HepG2 (cell line): Measurements from ENCODE around the gene TBC1D4. TPM values are rescaled to one million over a fixed set of nuclear protein-coding genes. Genes with fewer than 3 reads are reported as not detected.

ENCODE experiments used
- ATAC-seq: fragments of 200-7000 bp; cut with Tn5 transposase; 3 replicates; pipeline ENCODE4 v1.9.1; 2020; ENCODE audit warnings: mild to moderate bottlenecking, moderate library complexity
- BruUV-seq: library from RNA; stranded (reverse); fragments of 400-500 nt; replicated peaks from 2 replicates; lab custom pipeline; 2021; lab: Mats Ljungman, UMichigan
- CTCF ChIA-PET: fragments of 300-600 bp; formaldehyde crosslinking; extraction: SDS; loops from one replicate; lab custom pipeline; 2021; ENCODE audit warnings: low total read pairs, inconsistent platforms, low intra/inter-chr PET ratio; lab: Yijun Ruan, JAX
- POLR2A ChIA-PET: fragments of 350-600 bp; sonication (Branson Sonifier 250); formaldehyde crosslinking; loops from one replicate; lab custom pipeline; 2020; ENCODE audit warnings: antibody characterized with exemption, inconsistent platforms; lab: Yijun Ruan, JAX
- DNase-seq: peaks from one replicate; pipeline ENCODE4 v3.0.0-alpha.2; 2015; ENCODE audit warnings: low spot score
- FAIRE-seq: peaks from 3 replicates; lab custom pipeline; 2011; peaks lifted over from hg19 to GRCh38; lab: Jason Lieb, UNC
- H2AFZ ChIP-seq: one replicate; pipeline ENCODE4 v1.6.1; 2011; ENCODE audit warnings: low read length, inconsistent platforms
- H3K27ac ChIP-seq: fragments of 300-600 bp; 3 replicates; pipeline ENCODE4 v1.8.0; 2011; ENCODE audit warnings: mixed run types, mild to moderate bottlenecking, mixed read lengths, low read length, inconsistent platforms; ENCODE audit not compliant: insufficient read depth; ENCODE audit errors: extremely low read length
- H3K27me3 ChIP-seq, 2 experiments: fragments of 200-600 bp in 1 of 2; 2 replicates in 1 of 2; 3 replicates in 1 of 2; pipeline versions ENCODE4 v1.6.0 to v1.8.0; 2011; ENCODE audit warnings: low read length in 2 of 2, mild to moderate bottlenecking in 2 of 2, moderate library complexity in 2 of 2, inconsistent platforms in 1 of 2; ENCODE audit not compliant: insufficient read depth in 2 of 2, control insufficient read depth in 1 of 2
- H3K36me3 ChIP-seq, 2 experiments: fragments of 200-600 bp in 1 of 2; replicated peaks in 1 of 2; 2 replicates in 1 of 2; 3 replicates in 1 of 2; pipeline versions ENCODE4 v1.5.1 to v1.8.0; 2011; ENCODE audit warnings: low read length in 2 of 2, inconsistent platforms in 1 of 2; ENCODE audit not compliant: insufficient read depth in 2 of 2, control insufficient read depth in 1 of 2
- H3K4me1 ChIP-seq: 2 replicates; pipeline ENCODE4 v1.5.1; 2012; ENCODE audit warnings: low read length, inconsistent platforms; ENCODE audit not compliant: insufficient read depth
- H3K4me2 ChIP-seq: 2 replicates; pipeline ENCODE4 v1.6.0; 2011; ENCODE audit warnings: low read depth, low read length, inconsistent platforms
- H3K4me3 ChIP-seq, 3 experiments: fragments of 200-600 bp in 1 of 3; sonication (generic), shearing (Covaris generic) in 1 of 3; replicated peaks in 1 of 3; 2 replicates each; pipeline ENCODE4 v1.5.1; 2011 to 2016; ENCODE audit warnings: low read length in 3 of 3, inconsistent platforms in 2 of 3, low read depth in 2 of 3, mild to moderate bottlenecking in 2 of 3, control low read depth in 1 of 3, mixed read lengths in 1 of 3; ENCODE audit not compliant: insufficient read depth in 1 of 3
- H3K79me2 ChIP-seq: one replicate; pipeline ENCODE4 v1.6.1; 2011; ENCODE audit warnings: low read length, inconsistent platforms; ENCODE audit not compliant: insufficient read depth
- H3K9ac ChIP-seq: 2 replicates; pipeline ENCODE4 v1.6.0; 2011; ENCODE audit warnings: mild to moderate bottlenecking, low read depth, low read length, inconsistent platforms; ENCODE audit not compliant: insufficient read depth
- H3K9me3 ChIP-seq: 2 replicates; pipeline ENCODE4 v1.5.1; 2012; ENCODE audit warnings: mild to moderate bottlenecking, low read length
- H4K20me1 ChIP-seq: 2 replicates; pipeline ENCODE4 v1.6.0; 2011; ENCODE audit warnings: inconsistent platforms, mild to moderate bottlenecking, low read length, moderate library complexity; ENCODE audit not compliant: insufficient read depth
- AGO2 ChIP-seq: fragments of 200-400 bp; formaldehyde crosslinking; optimal IDR thresholded peaks from 2 replicates; pipeline ENCODE3; 2017; ENCODE audit warnings: mild to moderate bottlenecking, low read depth, low read length, moderate library complexity
- ATF1 ChIP-seq: IDR thresholded peaks from 2 replicates; pipeline ENCODE4 v1.6.1; 2016; ENCODE audit warnings: mild to moderate bottlenecking, control low read depth
- FOXA3 ChIP-seq: IDR thresholded peaks from 2 replicates; pipeline ENCODE4 v1.6.1; 2016; ENCODE audit warnings: missing genetic modification reagents, missing compliant biosample characterization
- FOXP1 ChIP-seq, 2 experiments: fragments of 450-650 bp in 1 of 2; IDR thresholded peaks; 2 replicates each; pipeline ENCODE4 v1.6.1; 2017 to 2018; ENCODE audit warnings: antibody characterized with exemption in 1 of 2
- HINFP ChIP-seq: sonication (generic); formaldehyde crosslinking; IDR thresholded peaks from 2 replicates; pipeline ENCODE4 v1.4.0; 2020; ENCODE audit warnings: low read depth, mild to moderate bottlenecking, missing genetic modification reagents
- HOXA3 ChIP-seq: sonication (generic); formaldehyde crosslinking; IDR thresholded peaks from 2 replicates; pipeline ENCODE4 v1.5.0; 2020; ENCODE audit warnings: missing genetic modification reagents
- KLF12 ChIP-seq: sonication (generic); formaldehyde crosslinking; IDR thresholded peaks from 2 replicates; pipeline ENCODE4 v1.4.0; 2020; ENCODE audit warnings: missing genetic modification reagents, borderline replicate concordance
- MAFG ChIP-seq: sonication (generic); formaldehyde crosslinking; IDR thresholded peaks from 2 replicates; pipeline ENCODE4 v1.5.1; 2020; ENCODE audit warnings: mild to moderate bottlenecking, missing genetic modification reagents
- MED8 ChIP-seq: sonication (generic); formaldehyde crosslinking; IDR thresholded peaks from 2 replicates; pipeline ENCODE4 v1.8.1; 2023; ENCODE audit warnings: mild to moderate bottlenecking, missing genetic modification reagents; ENCODE audit not compliant: insufficient replicate concordance
- NKX3-1 ChIP-seq: sonication (generic); formaldehyde crosslinking; IDR thresholded peaks from 2 replicates; pipeline ENCODE4 v1.5.0; 2020; ENCODE audit warnings: missing genetic modification reagents
- NR1H2 ChIP-seq: sonication (generic); formaldehyde crosslinking; IDR thresholded peaks from 2 replicates; pipeline ENCODE4 v1.8.1; 2022; ENCODE audit warnings: low read depth, missing genetic modification reagents, borderline replicate concordance
- PAX8 ChIP-seq: sonication (generic); formaldehyde crosslinking; IDR thresholded peaks from 2 replicates; pipeline ENCODE4 v1.8.0; 2022; ENCODE audit warnings: mild to moderate bottlenecking, missing genetic modification reagents, borderline replicate concordance
- PITX1 ChIP-seq: sonication (generic); formaldehyde crosslinking; IDR thresholded peaks from 2 replicates; pipeline ENCODE4 v1.5.1; 2020; ENCODE audit warnings: mild to moderate bottlenecking, missing genetic modification reagents
- RAD21 ChIP-seq: fragments of 450-650 bp; formaldehyde crosslinking; IDR thresholded peaks from 2 replicates; pipeline ENCODE4 v1.5.0; 2020; ENCODE audit warnings: mild to moderate bottlenecking
- RELA ChIP-seq: sonication (generic); formaldehyde crosslinking; IDR thresholded peaks from 2 replicates; pipeline ENCODE4 v1.4.0; 2020; ENCODE audit warnings: missing genetic modification reagents
- SAFB2 ChIP-seq: sonication (generic); formaldehyde crosslinking; IDR thresholded peaks from 2 replicates; pipeline ENCODE4 v1.5.1; 2020; ENCODE audit warnings: missing genetic modification reagents, low read depth, mild to moderate bottlenecking, borderline replicate concordance
- SALL1 ChIP-seq: sonication (generic); formaldehyde crosslinking; IDR thresholded peaks from 2 replicates; pipeline ENCODE4 v1.8.0; 2022; ENCODE audit warnings: mild to moderate bottlenecking, missing genetic modification reagents
- SMAD1 ChIP-seq: sonication (generic); formaldehyde crosslinking; IDR thresholded peaks from 2 replicates; pipeline ENCODE4 v1.4.0; 2020; ENCODE audit warnings: missing genetic modification reagents, low read depth, mild to moderate bottlenecking, borderline replicate concordance
- TAF1 ChIP-seq: sonication (generic); formaldehyde crosslinking; IDR thresholded peaks from 2 replicates; pipeline ENCODE4 v1.4.0; 2020; ENCODE audit warnings: missing genetic modification reagents
- TARDBP ChIP-seq: sonication (generic); formaldehyde crosslinking; IDR thresholded peaks from 2 replicates; pipeline ENCODE4 v1.8.0; 2022; ENCODE audit warnings: mild to moderate bottlenecking, missing genetic modification reagents
- TP53 ChIP-seq: sonication (generic); formaldehyde crosslinking; conservative IDR thresholded peaks from 2 replicates; pipeline ENCODE4 v1.4.0; 2020; ENCODE audit warnings: missing genetic modification reagents
- ZFP36L1 ChIP-seq: sonication (generic); formaldehyde crosslinking; IDR thresholded peaks from 2 replicates; pipeline ENCODE4 v1.8.0; 2022; ENCODE audit warnings: mild to moderate bottlenecking, missing genetic modification reagents, moderate library complexity
- ZFY ChIP-seq: sonication (generic); formaldehyde crosslinking; IDR thresholded peaks from 2 replicates; pipeline ENCODE4 v1.4.0; 2020; ENCODE audit warnings: missing genetic modification reagents
- ZMYM4 ChIP-seq: sonication (generic); formaldehyde crosslinking; IDR thresholded peaks from 2 replicates; pipeline ENCODE4 v1.8.1; 2023; ENCODE audit warnings: mild to moderate bottlenecking, missing genetic modification reagents
- ZNF136 ChIP-seq: sonication (generic); formaldehyde crosslinking; IDR thresholded peaks from 2 replicates; pipeline ENCODE4 v1.8.1; 2022; ENCODE audit warnings: low read depth, mild to moderate bottlenecking, moderate library complexity, missing genetic modification reagents
- ZNF138 ChIP-seq: sonication (generic); formaldehyde crosslinking; IDR thresholded peaks from 2 replicates; pipeline ENCODE4 v1.5.0; 2020; ENCODE audit warnings: mild to moderate bottlenecking, low read depth, missing genetic modification reagents
- ZNF331 ChIP-seq: sonication (generic); formaldehyde crosslinking; IDR thresholded peaks from 2 replicates; pipeline ENCODE4 v1.4.0; 2020; ENCODE audit warnings: missing genetic modification reagents
- ZNF333 ChIP-seq: sonication (generic); formaldehyde crosslinking; IDR thresholded peaks from 2 replicates; pipeline ENCODE4 v1.4.0; 2020; ENCODE audit warnings: mild to moderate bottlenecking, missing genetic modification reagents, borderline replicate concordance
- ZNF883 ChIP-seq: sonication (generic); formaldehyde crosslinking; IDR thresholded peaks from 2 replicates; pipeline ENCODE4 v1.5.1; 2020; ENCODE audit warnings: mild to moderate bottlenecking, missing genetic modification reagents; ENCODE audit errors: not compliant biosample characterization
- in situ Hi-C: cut with HindIII; loops from 2 replicates; pipeline ENCODE4 v1.10.0; 2017; ENCODE audit warnings: low pct_unique_long_range_greater_than_20kb; ENCODE audit not compliant: extremely low pct_ligation_motif_present
- intact Hi-C: fragments of 100-400 bp; cut with micrococcal nuclease; formaldehyde crosslinking; loops from one replicate; pipeline ENCODE4 v1.10.0; 2022; ENCODE audit not compliant: unreplicated experiment
- polyA plus RNA-seq, 8 experiments: library from polyadenylated mRNA; depleted of rRNA in 3 of 8; stranded (reverse) in 7 of 8; unstranded in 1 of 8; fragments of >200 nt; fragmentation: Illumina TruSeq in 4 of 8; extraction: Trizol in 4 of 8; gene quantifications; 2 replicates each; pipeline versions ENCODE4 v1.2.1 to v1.2.3, GENCODE V29; 2011 to 2016; ENCODE audit warnings: low read depth in 4 of 8, missing spikeins in 1 of 8, mixed read lengths in 1 of 8; ENCODE audit not compliant: insufficient read depth in 1 of 8
- total RNA-seq, 5 experiments: library from RNA; depleted of rRNA; stranded (reverse); fragments of >200 nt; fragmentation: Illumina TruSeq; extraction: Trizol; gene quantifications; 2 replicates each; pipeline ENCODE4 v1.2.3, GENCODE V29; 2016; ENCODE audit warnings: low read depth in 1 of 5

The TBC1D4 gene
- total and polyA plus RNA-seq, 2 of the 13 experiments (the other 11 are each of a cell fraction or from before 2014, with no cell fraction given) = 35.9 to 64.4 TPM

- peaks cover 27% of the 10 kb centered on the region for H3K4me1 ChIP-seq
- peak; percentile 92 for ATAC-seq
- H3K79me2 ChIP-seq = no peaks in the 10 kb centered on the region
- DNase-seq = peak; percentile 81
- H3K9me3 ChIP-seq = no peaks in the 10 kb centered on the region
- H3K4me3 ChIP-seq = no peak overlapping the region
- intact Hi-C loops = no loop called here
- H3K4me2 ChIP-seq = no peak overlapping the region
- in situ Hi-C loops = no loop called here
- ChIA-PET CTCF (no interaction called here), POLR2A (interaction anchor here (1.3 kb wide), 1 partner anchor 48 kb away, joined by 4 read pairs; the partner anchor contains the start of gene TBC1D4)
- no peak overlapping the region for H2AFZ ChIP-seq
- no peaks in the 10 kb centered on the region for H3K27me3 ChIP-seq
- no peak for FAIRE-seq
- no peak overlapping the region for H3K9ac ChIP-seq
- peak overlapping the region; percentile 41 for H3K27ac ChIP-seq
- peaks cover 0 to 7% of the 10 kb centered on the region in 2 experiments; a peak in 1 of 5 replicates for H3K36me3 ChIP-seq
- no peaks in the 10 kb centered on the region for H4K20me1 ChIP-seq
- no TSS peak for BruUV-seq
- TF ChIP-seq ZNF136 (CRISPR knock-in tag) = no peak
- TF ChIP-seq ZNF883 = no peak
- no peak for TF ChIP-seq HOXA3 (CRISPR knock-in tag)
- no peak for TF ChIP-seq SMAD1
- TF ChIP-seq PAX8 (CRISPR knock-in tag) = no peak
- TF ChIP-seq ZNF331 (CRISPR knock-in tag) = no peak
- TF ChIP-seq PITX1 = no peak
- TF ChIP-seq ZNF138 (CRISPR knock-in tag) = no peak
- TF ChIP-seq FOXP1 (IDR thresholded peaks at IDR 0.05) = no peak
- TF ChIP-seq FOXP1 (CRISPR knock-in tag; IDR thresholded peaks at IDR 0.05) = peak; percentile 10; the same call in 1 of the 2 replicates
- TF ChIP-seq AGO2 = no peak
- TF ChIP-seq NKX3-1 (CRISPR knock-in tag) = no peak
- TF ChIP-seq MAFG = no peak
- TF ChIP-seq ZFP36L1 = no peak
- no peak for TF ChIP-seq KLF12
- TF ChIP-seq MED8 = no peak
- TF ChIP-seq NR1H2 (CRISPR knock-in tag) = no peak
- no peak for TF ChIP-seq TP53 (CRISPR knock-in tag)
- TF ChIP-seq RELA (CRISPR knock-in tag) = no peak
- peak; percentile 22; the same call in 1 of the 2 replicates for TF ChIP-seq SALL1 (CRISPR knock-in tag)
- TF ChIP-seq SAFB2 (CRISPR knock-in tag) = no peak
- 0 out of 2 replicates have a peak, but pooled peaks have one; percentile 30 for TF ChIP-seq FOXA3 (CRISPR knock-in tag)
- TF ChIP-seq ZMYM4 (CRISPR knock-in tag) = no peak
- no peak for TF ChIP-seq TARDBP (CRISPR knock-in tag)
- TF ChIP-seq RAD21 = no peak
- no peak for TF ChIP-seq ZNF333 (CRISPR knock-in tag)
- TF ChIP-seq HINFP (CRISPR knock-in tag) = no peak
- TF ChIP-seq ZFY (CRISPR knock-in tag) = no peak
- no peak for TF ChIP-seq TAF1 (CRISPR knock-in tag)
- no peak for TF ChIP-seq ATF1
Observed at GRCh38 chr13:75530549-75530961, 48.6 kb upstream of the TBC1D4 start.
